Measurements from ENCODE around the gene SVOPL.

The SVOPL gene

DNA sequence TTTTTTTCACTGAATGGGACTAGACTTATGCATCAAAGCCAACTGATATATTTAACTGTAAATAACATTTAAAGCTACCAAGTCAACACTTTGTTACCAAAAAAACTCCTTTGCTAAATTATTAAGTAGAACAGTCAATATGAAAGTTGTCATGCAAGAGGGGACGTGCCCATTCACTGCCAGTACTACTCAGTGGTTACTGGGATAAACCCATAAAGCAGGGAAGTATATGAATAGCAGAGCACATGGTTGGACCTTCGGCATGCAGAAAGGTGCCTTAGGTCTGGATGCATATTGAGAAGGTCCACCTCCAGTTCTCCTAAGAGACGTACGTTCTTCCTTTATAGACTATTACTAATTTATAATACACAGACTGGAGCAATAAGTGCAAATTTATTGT is 120.1 kb downstream of the SVOPL start:
- TF ChIP-seq, protein P1, sequence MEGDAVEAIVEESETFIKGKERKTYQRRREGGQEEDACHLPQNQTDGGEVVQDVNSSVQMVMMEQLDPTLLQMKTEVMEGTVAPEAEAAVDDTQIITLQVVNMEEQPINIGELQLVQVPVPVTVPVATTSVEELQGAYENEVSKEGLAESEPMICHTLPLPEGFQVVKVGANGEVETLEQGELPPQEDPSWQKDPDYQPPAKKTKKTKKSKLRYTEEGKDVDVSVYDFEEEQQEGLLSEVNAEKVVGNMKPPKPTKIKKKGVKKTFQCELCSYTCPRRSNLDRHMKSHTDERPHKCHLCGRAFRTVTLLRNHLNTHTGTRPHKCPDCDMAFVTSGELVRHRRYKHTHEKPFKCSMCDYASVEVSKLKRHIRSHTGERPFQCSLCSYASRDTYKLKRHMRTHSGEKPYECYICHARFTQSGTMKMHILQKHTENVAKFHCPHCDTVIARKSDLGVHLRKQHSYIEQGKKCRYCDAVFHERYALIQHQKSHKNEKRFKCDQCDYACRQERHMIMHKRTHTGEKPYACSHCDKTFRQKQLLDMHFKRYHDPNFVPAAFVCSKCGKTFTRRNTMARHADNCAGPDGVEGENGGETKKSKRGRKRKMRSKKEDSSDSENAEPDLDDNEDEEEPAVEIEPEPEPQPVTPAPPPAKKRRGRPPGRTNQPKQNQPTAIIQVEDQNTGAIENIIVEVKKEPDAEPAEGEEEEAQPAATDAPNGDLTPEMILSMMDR (IDR thresholded peaks at IDR 0.05; ENCODE audit: low read depth, low read length, missing control alignments), result no peak
- DNase-seq (ENCODE audit: low read depth), result no peak
- H3K4me3 ChIP-seq (ENCODE audit: low read depth, low read length), result no peak overlapping the region

GRCh38 chr7:138579671-138580070 is 121.5 kb downstream of the SVOPL start:
- no peak overlapping the region for H3K4me3 ChIP-seq (ENCODE audit: low read depth, low read length)
- no peak for DNase-seq (ENCODE audit: low read depth)
- TF ChIP-seq, protein P1 (IDR thresholded peaks at IDR 0.05; ENCODE audit: low read depth, low read length, missing control alignments), result no peak

- no peak overlapping the region for H3K4me3 ChIP-seq (ENCODE audit: low read depth, low read length)
- no peak for DNase-seq (ENCODE audit: low read depth)
- TF ChIP-seq, protein P1 (IDR thresholded peaks at IDR 0.05; ENCODE audit: low read depth, low read length, missing control alignments), result no peak
These were observed 122.0 kb downstream of the SVOPL start for GRCh38 chr7:138579136-138579535.

DNA sequence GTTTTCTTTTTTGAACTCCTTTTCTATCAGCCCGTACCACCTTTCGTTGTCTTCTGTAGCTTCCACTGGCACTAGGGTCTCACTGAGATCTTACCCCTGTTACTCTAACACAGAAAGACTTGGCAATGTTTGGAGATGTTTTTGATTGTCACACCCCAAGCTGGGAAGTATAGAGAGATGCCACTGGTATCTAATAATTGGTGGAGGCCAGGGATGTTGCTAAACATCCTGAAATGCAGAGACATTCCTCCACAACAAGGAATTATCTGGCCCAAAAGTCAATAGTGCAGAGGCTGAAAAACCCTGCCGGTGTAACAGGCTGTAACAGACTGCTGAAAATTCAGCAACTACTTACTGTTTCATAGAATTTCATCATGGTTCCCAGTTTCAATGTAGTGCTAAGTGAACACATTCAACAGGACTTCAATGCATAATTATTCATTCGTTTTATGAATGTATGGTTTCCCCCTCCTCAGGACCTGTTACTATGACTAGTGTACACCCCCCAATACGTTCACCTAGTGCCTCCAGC is 125.2 kb downstream of the SVOPL start:
- DNase-seq (ENCODE audit: low read depth), result no peak
- H3K4me3 ChIP-seq (ENCODE audit: low read depth, low read length), result no peak overlapping the region
- TF ChIP-seq, protein P1 (IDR thresholded peaks at IDR 0.05; ENCODE audit: low read depth, low read length, missing control alignments), result no peak

DNA sequence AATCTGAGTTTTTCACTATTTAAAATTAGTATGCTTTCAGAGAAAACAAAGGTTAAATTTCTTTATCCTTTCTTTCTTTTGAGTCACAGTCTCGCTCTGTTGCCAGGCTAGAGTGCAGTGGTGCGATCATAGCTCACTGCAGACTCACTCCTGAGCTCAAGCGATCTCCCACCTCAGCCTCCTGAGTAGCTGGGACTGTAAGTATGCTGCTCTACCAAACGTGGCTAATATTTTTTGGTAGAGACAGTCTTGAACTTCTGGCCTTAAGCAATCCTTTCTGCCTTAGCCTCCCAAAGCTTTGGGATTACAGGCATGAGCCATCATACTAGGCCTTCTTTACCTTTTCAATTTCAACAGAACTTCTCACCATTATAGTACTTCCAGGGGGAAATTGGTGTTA is 127.4 kb downstream of the SVOPL start:
- no peak for DNase-seq (ENCODE audit: low read depth)
- no peak overlapping the region for H3K4me3 ChIP-seq (ENCODE audit: low read depth, low read length)
- TF ChIP-seq, protein P1 (IDR thresholded peaks at IDR 0.05; ENCODE audit: low read depth, low read length, missing control alignments), result no peak

- no peak overlapping the region for H3K4me3 ChIP-seq (ENCODE audit: low read depth, low read length)
- TF ChIP-seq, protein P1 (IDR thresholded peaks at IDR 0.05; ENCODE audit: low read depth, low read length, missing control alignments), result no peak
- no peak for DNase-seq (ENCODE audit: low read depth)
These were observed 130.4 kb downstream of the SVOPL start for GRCh38 chr7:138570715-138571114.

DNA sequence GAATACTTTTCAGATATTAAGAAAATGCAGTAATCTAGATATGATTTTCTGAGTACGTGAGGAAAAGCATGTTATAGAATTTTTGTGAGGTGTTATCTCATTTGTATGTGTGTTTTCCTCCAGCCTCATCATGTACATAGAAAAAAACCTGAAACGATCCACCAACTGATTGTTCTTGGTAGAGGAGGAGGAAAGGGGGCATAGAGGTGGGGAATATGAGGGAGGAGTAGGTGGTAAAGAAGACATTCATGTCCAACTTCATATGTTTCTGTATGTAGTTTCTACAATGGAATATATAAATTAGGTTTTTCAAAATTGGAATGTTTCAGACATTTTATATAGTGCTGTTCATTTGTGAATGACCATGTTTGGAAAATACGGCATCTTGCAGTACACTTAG is 131.7 kb downstream of the SVOPL start:
- TF ChIP-seq, protein P1 (IDR thresholded peaks at IDR 0.05; ENCODE audit: low read depth, low read length, missing control alignments), result no peak
- DNase-seq (ENCODE audit: low read depth), result no peak
- no peak overlapping the region for H3K4me3 ChIP-seq (ENCODE audit: low read depth, low read length)
